Measurements from ENCODE around the gene NUP210.

- TF ChIP-seq EZH2 (IDR thresholded peaks at IDR 0.05; ENCODE audit: borderline replicate concordance, low read depth, low read length, poor library complexity, severe bottlenecking) (no peak), CTCF (conservative IDR thresholded peaks at IDR 0.05; ENCODE audit: low read depth, low read length) (no peak)
These were observed 125.4 kb downstream of the NUP210 start for GRCh38 chr3:13294442-13295351.

Measured in A673 (cell line).